Measurements from ENCODE around the gene TAF1B. TPM values are rescaled to one million over a fixed set of nuclear protein-coding genes. Genes with fewer than 3 reads are reported as not detected.

The TAF1B gene
- total RNA-seq, 6 experiments from 2014 or later = 17.3 to 24.0 (median 22.3) TPM

DNA sequence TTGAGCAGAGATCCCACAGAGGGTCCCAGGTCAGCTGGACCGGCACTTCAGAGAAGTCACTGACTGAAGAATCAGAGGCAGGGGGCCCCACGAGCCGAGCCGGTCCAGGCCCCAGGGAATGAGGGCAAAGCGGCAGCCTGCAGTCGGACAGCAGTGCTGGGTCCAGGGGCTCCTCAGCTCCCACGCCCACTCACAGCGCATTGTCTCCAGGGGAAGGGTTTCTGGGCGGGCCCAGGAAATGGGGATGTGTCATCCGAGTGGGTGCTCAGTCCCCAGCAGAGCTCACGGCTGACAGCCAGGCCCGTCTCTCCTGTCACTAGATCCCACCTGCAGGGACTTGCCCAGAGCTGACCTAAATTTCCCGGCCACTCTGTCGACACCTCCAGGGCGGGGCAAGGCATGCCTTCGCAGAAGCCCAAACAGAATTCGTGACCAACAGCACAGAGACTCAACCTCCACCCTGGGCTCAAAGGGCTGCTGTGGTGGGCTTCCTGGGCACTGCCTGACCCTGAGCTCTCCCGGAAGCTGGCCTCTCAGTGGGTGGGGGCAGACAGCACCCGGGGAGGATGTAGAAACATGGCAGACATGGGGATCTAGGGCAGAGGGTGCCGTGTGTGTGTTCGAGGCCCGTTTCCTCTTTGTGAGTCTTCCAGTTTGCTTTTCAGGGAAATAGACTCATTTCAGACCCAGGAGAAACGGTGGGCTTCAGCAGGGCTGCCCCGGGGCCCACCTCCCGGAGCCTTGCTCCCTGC, 42.1 kb upstream of the TAF1B start:
- peak; percentile 33 for DNase-seq
- Mint-ChIP-seq H3K9me3 (no peaks in the 10 kb centered on the region), H3K27me3 (ENCODE audit: insufficient read depth) (peaks cover 2% of the 10 kb centered on the region), H3K27ac (peak overlapping the region; percentile 94), H3K4me1 (ENCODE audit: low read depth) (peaks cover 46% of the 10 kb centered on the region), H3K36me3 (ENCODE audit: low read depth) (no peaks in the 10 kb centered on the region), H3K4me3 (peak overlapping the region; percentile 70)
- TF ChIP-seq, protein P1, sequence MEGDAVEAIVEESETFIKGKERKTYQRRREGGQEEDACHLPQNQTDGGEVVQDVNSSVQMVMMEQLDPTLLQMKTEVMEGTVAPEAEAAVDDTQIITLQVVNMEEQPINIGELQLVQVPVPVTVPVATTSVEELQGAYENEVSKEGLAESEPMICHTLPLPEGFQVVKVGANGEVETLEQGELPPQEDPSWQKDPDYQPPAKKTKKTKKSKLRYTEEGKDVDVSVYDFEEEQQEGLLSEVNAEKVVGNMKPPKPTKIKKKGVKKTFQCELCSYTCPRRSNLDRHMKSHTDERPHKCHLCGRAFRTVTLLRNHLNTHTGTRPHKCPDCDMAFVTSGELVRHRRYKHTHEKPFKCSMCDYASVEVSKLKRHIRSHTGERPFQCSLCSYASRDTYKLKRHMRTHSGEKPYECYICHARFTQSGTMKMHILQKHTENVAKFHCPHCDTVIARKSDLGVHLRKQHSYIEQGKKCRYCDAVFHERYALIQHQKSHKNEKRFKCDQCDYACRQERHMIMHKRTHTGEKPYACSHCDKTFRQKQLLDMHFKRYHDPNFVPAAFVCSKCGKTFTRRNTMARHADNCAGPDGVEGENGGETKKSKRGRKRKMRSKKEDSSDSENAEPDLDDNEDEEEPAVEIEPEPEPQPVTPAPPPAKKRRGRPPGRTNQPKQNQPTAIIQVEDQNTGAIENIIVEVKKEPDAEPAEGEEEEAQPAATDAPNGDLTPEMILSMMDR (IDR thresholded peaks at IDR 0.05) = no peak

DNA sequence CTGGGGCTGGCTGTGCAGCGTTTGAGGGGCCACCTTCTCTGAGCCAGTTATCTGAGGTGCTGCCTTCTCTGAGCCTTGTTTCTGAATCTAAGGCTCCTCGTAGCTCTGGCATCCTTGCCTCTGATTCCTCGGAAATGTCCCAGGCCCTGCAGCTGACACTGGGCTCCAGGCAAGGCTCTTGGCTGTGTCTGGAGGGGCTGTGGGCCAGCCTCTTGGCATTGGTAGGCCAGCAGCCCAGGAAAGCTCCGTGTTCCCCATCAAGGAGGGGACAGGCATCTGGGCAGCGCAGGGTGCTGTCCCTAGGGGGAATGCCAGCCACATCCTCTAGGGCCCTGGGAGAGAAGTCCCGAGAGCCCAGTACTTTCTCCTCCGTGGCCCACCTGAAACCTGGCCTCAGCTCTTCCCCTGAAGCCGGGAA, 40.7 kb upstream of the TAF1B start:
- DNase-seq = no peak
- Mint-ChIP-seq H3K27ac (peak overlapping the region; percentile 94), H3K36me3 (ENCODE audit: low read depth) (no peaks in the 10 kb centered on the region), H3K9me3 (no peaks in the 10 kb centered on the region), H3K4me1 (ENCODE audit: low read depth) (peaks cover 46% of the 10 kb centered on the region), H3K4me3 (no peak overlapping the region), H3K27me3 (ENCODE audit: insufficient read depth) (peaks cover 2% of the 10 kb centered on the region)
- TF ChIP-seq, protein P1 (IDR thresholded peaks at IDR 0.05) = no peak

DNA sequence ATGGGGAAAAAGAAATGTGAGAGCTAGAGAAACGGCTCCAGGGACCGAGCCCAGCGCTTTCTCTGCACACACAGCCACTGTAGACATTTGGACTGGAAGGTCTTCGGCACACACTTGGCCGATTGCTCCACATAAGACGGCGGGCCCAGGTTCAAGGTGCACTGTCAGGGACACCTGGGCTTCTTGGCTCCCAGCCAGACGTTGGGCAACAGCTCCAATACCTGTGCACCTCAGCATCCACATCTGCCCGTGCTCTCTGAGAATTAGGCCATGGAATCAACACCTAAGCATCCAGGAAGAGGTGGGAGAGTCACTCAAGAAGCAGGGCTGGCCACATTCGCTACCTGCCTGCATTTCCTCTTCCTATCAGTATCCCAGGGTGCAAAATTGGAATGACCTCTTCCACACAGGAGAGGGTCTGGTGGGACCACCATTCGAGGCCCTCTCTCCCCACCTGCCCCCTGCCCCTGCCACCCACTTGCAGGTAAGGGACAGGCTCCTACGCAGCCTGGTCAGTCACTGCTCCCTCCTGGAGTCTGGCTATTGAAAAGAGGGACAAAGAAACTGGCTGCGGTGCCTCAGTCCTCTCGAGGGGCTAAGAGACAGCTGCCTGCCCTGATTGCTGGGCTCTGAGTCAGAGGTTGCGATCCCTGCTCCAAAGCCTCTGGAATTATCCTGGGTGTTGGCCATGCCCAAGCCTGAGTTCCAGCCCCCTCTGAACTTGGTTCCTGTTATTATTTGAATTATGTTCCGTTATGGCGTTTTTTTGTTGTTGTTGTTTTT, 40.1 kb upstream of the TAF1B start:
- no peak overlapping the region for H3K4me3 Mint-ChIP-seq
- H3K36me3 Mint-ChIP-seq (ENCODE audit: low read depth) = no peaks in the 10 kb centered on the region
- H3K27ac Mint-ChIP-seq = peak overlapping the region; percentile 94
- H3K9me3 Mint-ChIP-seq = no peaks in the 10 kb centered on the region
- peaks cover 46% of the 10 kb centered on the region for H3K4me1 Mint-ChIP-seq (ENCODE audit: low read depth)
- no peaks in the 10 kb centered on the region; the same call in none of the 2 replicates for H3K27me3 Mint-ChIP-seq (ENCODE audit: insufficient read depth)
- DNase-seq = no peak
- TF ChIP-seq, protein P1 (IDR thresholded peaks at IDR 0.05) = no peak

DNA sequence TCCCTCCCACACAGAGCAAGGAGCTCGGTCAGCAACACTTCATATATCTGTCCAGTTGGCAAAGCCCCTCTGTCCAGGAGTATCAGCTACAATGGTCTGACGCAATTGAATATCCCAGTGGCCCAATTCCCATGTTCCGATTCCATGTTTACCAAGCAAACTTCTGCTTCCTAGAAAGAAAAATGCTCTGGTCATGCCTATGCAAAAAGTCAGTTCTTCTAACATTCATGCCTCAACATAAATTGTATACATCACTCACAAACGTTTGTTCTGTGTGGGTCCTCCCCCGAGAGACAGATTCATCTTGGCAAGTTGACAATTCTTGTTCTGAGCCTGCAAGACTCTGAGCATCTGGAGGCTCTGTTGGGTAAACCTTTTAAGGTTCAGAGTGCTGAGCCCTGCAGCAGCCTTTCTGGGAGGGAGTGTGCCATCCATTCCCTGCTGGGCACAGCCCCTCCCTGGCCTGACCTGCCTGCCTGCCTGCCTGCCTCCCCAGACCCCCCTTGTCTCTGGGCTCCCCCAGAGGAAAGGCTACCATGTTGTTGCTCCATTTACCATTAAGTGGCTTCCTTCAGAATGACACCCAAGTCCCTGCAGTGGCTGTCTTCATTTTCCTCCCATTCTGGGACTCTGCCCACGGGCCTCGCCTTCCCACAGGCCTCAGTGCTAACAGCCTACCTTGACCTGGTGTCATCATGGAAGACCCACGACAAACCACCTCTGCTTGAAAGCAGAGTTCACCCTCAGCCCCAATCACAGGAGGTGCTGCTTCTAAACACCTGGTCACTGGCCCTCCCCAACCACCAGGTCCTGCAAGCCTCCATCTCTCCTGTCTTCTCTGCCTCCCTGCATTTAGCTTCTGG, 37.6 kb upstream of the TAF1B start:
- H3K9me3 Mint-ChIP-seq = no peaks in the 10 kb centered on the region
- no peak overlapping the region for H3K4me3 Mint-ChIP-seq
- H3K27ac Mint-ChIP-seq = no peak overlapping the region
- H3K4me1 Mint-ChIP-seq (ENCODE audit: low read depth) = peaks cover 32% of the 10 kb centered on the region
- TF ChIP-seq, protein P1 (IDR thresholded peaks at IDR 0.05) = no peak
- no peaks in the 10 kb centered on the region; the same call in 1 of the 2 replicates for H3K27me3 Mint-ChIP-seq (ENCODE audit: insufficient read depth)
- DNase-seq = no peak
- no peaks in the 10 kb centered on the region for H3K36me3 Mint-ChIP-seq (ENCODE audit: low read depth)

DNA sequence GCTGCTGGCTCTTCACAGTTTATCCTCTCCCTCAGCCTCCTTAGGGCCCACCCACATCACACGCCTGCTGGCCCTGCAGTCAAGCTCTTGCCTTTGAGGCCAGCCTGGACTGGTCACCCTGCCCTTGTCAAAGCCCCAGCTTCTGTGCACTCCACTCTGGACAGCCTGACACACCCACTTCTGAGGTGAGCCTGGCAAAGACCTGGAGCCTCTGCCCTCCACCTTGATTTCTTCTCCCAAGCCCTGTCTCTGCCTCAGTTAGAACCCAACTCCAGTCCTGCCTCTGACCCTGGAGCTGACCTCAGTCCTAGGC, 37.0 kb upstream of the TAF1B start:
- Mint-ChIP-seq H3K36me3 (ENCODE audit: low read depth) (no peaks in the 10 kb centered on the region), H3K27ac (no peak overlapping the region), H3K27me3 (ENCODE audit: insufficient read depth) (no peaks in the 10 kb centered on the region; the same call in none of the 2 replicates), H3K4me1 (ENCODE audit: low read depth) (peaks cover 29% of the 10 kb centered on the region), H3K4me3 (no peak overlapping the region), H3K9me3 (no peaks in the 10 kb centered on the region)
- no peak for DNase-seq
- TF ChIP-seq, protein P1 (IDR thresholded peaks at IDR 0.05) = no peak

Data from HFFc6 (cell line).